Hematopoietic multipotent progenitor cell treated with erythropoietin and hydrocortisone succinate and interleukin-3 and kit ligand, for 17 days (in vitro differentiated cells): Measurements from ENCODE around the gene BGLAP.

ENCODE experiments used
- DNase-seq: peaks from one replicate; pipeline ENCODE4 v3.0.0-alpha.2; 2015; ENCODE audit warnings: low spot score

Gene BGLAP

DNA sequence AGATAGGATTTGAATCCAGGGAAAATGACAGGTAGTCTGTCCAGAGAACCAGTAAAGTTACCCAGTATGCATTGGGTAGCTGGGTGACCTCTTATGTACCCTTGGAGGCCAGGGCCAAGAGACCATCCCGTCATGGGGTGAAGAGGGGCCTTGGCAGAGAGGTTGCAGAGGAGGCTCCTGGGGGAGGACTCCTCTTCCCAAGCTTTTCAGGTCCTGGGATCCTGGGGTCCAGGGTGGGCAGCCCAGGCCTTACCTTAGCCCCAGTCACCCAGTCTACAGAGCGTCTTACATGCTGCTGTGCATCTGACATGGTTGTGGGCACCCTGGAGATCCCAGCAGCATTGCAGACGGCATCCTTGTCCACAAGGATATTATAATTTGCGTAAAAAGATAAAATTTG lies 15.2 kb upstream of the BGLAP start:
- DNase-seq, result no peak

DNA sequence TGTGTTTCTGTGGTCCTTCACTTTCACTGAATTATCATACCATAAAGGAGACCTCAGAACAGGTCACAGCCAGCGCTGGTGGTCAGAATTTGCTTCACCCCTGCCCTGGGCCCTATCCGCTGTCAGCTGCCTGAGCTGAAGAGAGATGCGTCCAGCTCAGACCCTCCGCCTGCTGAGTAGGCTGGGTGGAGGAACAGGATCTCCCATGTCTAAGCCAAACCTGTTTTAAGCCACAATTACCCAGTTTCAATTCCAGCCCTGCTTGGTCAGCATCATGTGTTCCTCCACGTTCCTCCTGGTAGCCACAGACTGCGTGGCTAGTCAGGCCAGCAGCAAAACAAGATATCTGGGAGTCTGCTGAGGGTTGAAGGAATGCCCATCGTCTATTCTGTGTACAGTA lies 13.5 kb upstream of the BGLAP start:
- no peak for DNase-seq

DNA sequence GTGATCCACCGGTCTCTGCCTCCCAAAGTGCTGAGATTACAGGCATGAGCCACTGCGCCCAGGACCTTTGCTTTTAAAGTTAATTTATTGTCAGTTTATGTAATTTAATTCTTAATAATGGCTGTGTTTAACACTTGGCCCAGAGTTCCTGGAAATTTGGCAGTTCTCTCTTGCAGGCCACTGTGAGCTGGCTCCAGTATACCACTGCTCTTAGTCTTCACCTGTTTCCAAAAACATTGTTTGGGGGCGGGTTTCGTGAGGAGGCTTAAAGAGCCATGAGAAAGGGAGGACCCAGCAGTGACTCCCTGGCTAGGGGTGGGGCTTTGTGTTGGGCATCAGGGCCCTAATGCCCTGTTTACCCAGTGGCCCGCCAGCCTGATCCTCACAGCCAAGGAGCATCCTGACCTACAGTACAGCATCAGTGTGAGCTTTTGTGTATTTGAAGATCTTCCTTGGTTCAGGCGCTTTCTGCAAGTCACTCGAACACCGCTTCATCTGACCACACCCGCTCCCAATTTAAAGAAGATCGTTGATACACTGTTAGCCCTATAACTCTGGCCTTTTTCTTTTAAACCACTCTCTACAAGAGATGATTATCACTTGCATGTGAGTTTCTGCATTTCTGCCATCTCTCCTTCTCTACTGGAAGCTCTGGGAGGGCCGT lies 12.0 kb upstream of the BGLAP start:
- DNase-seq, result peak; percentile 55

DNA sequence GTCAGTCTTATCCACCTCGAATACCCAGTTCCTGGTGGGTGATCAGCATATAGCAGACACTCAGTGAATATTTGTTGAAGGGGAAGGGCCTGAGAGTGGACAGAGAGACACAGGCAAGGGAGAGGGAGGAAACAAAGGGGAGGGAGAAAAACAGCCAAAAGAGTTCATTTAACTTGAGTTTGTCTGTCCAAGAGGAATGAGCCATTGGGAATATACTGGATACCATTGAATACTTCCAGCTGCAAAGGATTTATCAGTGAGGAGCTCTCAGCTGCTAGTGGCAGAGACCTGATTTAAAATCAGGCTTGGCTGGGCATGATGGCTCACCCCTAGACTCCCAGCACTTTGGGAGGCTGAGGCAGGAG lies 11.5 kb upstream of the BGLAP start:
- no peak for DNase-seq

DNA sequence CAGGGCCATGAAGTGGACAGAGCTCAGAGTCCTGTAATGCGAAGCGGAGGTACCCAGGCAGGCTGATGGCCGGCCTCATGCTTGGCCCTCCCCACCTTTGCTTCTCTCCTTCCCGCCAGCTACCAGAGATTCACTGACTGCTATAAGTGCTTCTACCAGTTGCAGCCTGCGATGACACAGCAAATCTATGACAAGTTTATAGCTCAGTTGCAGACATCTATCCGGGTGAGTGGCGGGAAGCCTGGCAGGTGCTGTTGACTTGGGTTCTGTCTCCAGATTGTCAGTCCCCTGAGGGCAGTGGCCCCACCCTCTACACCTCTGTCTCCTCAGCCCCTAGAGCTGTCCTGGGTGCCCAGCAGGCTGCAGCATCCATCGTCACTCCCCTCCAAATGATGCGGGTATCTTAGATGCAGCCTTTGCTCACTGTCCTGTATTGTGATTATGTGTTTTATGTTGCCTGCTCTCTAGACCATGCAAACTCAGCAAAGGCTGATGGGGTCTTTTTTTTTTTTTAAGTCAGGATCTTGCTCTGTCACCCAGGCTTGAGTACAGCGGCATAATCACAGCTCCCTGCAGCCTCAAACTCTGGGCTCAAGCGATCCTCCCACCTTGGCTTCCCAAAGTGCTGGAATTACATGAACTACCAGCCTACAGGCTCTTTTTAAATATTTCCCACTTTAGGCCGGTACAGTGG lies 9.6 kb upstream of the BGLAP start:
- DNase-seq, result no peak

DNA sequence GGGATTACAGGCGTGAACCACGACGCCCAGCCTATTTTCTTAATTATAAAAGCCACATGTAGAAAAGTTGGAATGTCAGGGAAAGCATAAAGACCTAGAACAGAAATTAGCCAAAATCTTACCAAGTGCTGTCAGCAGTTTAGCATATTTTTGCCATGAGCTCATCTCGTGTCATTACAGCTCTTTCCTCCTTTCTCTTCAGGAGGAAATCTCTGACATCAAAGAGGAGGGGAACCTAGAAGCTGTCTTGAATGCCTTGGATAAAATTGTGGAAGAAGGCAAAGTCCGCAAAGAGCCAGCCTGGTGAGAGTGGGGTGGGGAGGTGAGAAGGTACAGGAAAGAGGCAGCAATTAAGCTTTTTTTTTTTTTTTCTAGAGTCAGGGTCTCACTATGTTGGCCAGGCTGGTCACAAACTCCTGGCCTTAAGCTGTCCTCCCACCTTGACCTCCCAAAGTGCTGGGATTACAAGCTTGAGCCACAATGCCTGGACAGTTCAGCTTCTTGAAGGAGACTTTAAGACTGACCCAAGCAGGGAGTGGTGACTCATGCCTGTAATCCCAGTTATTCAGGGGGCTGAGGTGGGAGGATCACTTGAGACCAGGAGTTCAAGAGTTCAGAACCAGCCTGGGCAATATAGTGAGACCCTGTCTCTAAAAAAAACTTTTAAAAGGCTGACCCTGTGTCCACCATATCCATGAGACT lies 8.4 kb upstream of the BGLAP start:
- DNase-seq, result no peak

DNA sequence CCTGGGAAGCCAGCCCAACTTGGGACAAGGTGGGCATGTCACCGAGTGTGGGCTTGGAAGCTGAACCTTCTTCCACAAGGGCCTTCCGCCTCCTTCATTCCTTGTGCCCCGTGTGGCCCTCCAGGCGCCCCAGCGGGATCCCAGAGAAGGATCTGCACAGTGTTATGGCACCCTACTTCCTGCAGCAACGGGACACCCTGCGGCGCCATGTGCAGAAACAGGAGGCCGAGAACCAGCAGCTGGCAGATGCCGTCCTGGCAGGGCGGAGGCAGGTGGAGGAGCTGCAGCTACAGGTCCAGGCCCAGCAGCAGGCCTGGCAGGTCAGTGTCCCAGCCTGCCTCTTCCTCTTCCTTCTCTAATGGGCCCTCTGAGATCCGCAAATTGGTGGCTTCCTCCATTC lies 5.8 kb upstream of the BGLAP start:
- no peak for DNase-seq

DNA sequence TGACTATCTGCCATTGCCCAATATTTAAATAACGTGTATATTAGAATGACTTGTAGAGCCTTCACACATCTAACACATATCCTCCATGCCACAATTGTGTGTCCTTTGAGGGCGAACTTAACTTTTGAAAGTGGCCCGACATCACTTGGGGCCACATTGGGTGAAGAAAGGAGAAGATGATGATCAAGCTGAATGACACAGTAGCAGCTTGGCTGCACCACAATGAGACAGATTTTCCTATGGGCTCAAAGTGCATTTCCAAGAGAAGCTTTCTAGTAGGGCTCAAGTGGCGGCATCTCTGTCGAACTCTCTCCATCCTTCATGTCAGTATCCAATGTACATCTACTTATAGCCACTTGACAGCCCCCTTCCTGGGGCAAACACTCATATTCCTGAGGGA lies 3.7 kb upstream of the BGLAP start:
- DNase-seq, result no peak

DNA sequence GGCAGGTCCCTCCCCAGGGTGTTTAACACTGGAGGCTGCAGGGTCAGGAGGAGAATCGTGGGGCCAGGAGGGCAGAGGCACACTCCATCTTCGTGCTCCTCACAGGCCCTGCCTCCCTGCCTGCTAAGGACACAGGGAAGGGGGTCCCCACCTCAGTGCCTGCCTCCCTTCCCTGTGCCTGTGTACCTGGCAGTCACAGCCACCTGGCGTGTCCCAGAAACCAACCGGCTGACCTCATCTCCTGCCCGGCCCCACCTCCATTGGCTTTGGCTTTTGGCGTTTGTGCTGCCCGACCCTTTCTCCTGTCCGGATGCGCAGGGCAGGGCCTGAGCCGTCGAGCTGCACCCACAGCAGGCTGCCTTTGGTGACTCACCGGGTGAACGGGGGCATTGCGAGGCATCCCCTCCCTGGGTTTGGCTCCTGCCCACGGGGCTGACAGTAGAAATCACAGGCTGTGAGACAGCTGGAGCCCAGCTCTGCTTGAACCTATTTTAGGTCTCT lies 623 bp upstream of the BGLAP start:
- no peak for DNase-seq

DNA sequence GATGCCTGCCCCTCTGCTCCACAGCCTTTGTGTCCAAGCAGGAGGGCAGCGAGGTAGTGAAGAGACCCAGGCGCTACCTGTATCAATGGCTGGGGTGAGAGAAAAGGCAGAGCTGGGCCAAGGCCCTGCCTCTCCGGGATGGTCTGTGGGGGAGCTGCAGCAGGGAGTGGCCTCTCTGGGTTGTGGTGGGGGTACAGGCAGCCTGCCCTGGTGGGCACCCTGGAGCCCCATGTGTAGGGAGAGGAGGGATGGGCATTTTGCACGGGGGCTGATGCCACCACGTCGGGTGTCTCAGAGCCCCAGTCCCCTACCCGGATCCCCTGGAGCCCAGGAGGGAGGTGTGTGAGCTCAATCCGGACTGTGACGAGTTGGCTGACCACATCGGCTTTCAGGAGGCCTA lies 754 bp downstream of the BGLAP start:
- DNase-seq, result no peak

DNA sequence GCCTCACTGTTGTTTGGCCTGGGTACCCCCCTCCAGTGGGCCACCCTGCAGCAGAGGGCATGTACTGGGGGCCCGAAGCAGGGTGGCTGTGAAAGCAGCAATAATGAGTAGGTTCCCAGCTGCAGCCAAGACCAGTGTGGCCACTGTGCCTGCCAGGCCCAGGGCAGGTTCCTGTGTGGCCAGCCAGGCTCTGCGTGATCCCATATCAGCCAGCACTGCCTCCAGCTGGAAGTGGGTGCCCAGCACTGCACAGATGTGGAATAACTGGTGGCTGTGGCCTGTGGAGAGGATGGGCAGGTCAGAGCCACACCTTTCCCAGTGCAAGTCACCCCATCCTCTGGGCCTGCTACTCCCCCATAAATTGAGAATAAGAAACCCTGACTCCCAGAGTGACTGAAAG lies 2.1 kb downstream of the BGLAP start:
- no peak for DNase-seq

DNA sequence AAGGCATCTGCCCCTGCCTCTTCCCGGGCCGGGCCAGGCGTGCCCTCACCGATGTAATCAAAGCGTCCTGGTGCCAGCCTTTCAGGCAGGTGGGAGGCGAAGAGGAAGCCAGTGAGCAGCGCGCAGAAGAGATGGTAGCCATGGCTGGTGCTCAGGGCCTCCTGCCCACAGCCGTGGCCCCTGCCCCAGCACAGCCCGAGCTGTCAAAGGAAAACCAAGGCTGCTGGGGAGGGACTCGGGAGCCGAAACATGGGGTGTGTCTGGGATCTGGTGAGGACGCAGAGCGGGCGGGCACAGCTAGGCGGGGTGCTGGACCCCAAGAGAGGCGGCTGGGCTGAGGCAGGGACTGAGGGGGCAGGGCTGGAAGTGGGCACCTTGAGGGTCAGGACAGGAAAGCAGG lies 2.7 kb downstream of the BGLAP start:
- no peak for DNase-seq

DNA sequence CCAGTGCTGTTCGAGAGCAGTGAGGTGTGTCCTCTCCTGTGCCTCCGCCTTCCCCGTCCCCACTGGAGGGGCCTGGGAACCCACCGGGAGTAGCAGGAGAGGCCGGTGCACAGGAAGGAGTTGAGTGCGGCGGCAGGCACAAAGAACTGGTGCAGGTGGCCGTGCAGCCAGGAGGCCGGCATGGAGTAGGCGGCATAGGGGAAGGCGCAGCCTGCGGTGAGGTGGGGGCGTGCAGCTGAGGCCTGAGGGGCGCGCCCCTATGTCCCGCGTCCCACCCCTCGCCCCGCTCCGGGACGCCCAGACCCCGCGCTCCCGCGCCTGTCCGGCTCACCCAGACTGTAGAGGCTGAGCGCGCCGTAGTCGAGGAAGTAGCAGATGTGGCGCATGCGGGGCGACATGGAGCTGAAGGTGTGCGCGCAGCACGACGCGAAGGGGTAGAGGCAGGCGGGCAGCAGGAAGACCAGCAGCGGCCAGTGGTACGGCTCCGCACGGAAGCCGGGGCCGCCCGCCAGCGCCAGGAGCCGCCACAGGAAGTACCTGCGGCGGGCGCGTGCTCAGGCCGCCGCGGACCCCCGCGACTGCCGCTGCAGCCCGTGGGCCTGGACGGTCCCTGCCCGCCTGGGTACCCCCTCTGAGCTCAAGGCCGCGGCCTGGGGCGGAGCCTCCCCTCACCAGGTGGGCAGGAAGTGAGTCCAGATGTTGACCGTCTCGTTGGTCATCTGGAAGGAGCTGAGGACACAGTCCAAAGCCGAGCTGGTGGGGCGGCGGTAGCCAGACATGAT lies 3.7 kb downstream of the BGLAP start:
- DNase-seq, result no peak

DNA sequence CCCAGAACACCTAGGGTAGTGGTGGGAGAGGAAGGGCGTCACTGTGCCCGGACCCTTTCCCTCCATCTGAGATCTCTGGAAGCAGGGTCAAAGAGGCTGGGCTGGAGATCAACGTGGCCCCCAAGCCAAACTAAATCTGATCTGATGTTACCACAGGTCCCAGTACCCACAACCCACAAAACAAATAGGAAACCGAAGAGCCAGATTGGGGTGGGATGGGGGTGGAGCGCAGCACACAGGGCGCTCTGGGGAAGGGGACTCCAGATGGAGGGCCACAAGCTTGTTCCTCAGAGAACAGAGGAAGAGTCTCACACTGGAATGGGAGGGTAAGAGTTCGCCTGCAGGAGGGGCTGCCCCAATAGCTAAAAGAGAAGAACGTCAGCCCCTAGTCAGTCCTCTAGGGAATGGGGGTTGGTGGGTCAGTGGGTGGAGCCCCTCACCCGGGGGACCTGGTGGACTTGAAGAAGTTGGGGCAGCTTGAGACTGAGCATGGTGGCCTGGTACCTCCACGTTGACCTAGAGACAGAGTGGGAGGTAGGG lies 4.3 kb downstream of the BGLAP start:
- DNase-seq, result no peak

DNA sequence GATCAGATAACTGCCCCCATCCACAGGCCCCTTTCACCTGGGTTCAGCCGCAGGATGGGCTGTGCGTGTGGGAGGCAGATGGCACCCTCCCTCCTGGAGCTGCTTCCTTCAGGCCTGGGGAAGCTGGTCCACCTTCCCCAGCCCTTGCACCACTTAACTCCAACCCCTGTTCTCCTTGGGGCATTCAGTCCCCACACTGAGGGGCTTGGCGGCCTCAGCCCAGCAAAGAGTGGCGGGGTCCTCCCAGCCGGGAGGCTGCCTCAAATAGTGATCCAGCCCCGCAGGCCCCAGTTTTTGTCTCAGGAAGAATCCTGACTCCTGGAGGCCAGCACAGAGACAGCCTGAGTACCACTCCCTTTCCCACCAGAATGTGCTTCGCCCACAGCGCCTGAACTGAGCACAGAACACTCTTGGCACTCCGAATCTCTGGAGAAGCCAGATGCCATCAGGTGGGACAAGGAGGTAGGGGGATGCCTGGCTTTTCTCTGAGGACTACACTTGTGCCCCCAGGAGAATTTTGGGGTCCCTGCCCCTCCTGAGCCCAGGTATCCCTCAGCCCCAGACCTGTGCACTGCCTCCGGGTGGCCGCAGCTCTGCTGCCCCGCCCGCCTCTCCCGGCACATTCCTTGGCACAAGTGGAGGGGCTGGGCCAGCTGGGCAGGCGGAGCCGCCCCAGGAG lies 4.9 kb downstream of the BGLAP start:
- DNase-seq, result no peak

DNA sequence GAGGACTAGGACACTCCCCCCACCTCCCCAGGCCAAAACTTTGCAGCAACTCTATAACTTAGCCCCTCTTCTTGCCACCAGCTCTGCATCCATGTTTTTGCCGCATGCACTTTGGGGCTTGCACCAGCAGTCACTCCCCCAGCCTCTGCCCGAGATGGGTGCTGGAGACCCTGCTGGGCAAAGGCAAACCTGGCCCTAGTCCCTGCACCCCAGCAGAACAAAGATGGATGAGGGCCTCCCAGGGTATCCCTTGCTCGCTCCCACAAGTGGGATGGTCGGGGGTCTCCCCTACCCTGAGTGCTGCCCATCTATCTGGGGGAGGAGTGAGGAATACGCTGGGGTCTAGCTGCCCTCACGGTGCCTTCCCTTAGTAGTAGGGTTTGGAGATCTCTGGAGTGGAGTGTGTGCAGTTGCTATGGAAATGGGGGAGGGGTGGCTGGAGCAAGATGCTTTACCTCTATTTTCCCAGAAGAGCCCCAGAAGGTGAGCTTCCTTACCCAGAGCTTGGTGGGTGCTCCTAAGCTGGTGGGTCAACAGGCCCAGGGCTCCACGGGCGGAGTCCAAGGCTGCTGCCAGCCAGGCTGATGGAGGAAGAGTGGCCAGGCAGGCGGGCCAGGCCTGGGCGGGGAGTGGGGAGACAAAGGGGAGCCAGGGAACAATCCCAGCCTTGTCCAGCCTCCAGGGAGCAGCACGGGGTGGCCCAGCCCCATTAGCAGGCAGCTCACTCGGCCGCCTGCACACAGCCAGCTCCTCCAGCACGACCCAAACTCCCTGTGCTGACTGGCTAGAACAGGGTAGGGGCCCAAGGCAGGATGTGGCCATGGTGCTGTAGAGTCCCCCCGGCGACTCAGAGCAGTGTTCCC lies 5.7 kb downstream of the BGLAP start, which contains the start of gene PAQR6:
Gene PAQR6, minus strand, starts transcription at position 597 of the 863 bp plus-strand sequence. CDS start 1,325 bp downstream, outside the sequence.
- DNase-seq, result no peak

DNA sequence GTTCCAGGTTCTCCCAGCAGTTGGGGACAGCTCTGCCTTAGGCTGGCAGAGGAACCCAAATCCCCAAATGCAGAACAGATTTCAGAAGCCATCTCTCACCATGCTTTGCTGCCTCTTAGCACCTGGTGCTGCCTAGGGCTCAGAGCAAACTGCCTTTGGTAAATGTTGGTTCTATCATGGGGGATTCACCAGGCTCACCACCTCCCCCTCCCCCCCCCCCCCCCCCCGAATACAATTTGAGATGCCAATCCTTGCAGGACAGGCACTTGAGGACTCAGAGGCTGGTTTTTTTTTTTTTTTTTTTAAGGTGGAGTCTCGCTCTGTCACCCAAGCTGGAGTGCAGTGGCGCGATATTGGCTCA lies 6.3 kb downstream of the BGLAP start:
- no peak for DNase-seq

DNA sequence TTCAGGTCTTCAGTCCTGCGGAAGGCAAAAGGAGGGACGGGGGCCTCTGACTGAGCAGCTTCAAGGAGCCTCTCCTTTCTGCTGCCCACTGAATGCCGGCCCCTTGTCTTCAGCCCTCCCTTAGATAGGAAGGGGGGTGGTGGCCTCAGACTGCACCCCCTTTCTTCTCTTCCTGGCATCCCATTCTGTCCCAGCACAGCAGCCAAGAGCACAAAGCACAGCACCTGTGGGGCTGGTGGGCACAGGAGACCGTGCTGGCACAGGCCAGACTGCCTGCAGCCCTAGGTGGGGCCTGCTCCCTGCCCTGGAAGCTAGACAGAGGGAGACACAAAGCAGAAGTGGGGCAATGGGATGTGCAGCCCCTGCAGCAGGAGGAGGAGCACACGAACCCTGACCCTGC lies 7.6 kb downstream of the BGLAP start:
- no peak for DNase-seq

DNA sequence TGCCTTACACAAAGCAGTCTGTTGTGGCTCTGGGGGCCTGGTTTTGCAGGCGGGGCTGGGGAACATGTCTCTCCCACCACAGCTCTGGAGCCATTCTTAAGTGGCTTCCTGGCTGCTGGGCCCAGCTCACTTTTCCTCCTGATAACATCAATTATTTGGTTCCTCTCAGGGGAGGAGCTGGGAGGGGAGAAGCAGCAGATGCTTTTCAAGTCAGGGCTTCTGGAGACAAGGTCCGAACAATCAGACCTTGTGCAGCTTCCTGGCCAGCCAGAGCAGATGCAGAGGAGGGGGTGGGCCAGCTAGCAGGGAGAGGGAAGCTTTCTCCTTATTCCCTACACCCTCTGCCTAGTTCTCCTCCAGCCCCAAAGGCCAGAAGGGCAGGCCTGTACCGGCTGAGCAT lies 9.5 kb downstream of the BGLAP start:
- DNase-seq, result no peak

DNA sequence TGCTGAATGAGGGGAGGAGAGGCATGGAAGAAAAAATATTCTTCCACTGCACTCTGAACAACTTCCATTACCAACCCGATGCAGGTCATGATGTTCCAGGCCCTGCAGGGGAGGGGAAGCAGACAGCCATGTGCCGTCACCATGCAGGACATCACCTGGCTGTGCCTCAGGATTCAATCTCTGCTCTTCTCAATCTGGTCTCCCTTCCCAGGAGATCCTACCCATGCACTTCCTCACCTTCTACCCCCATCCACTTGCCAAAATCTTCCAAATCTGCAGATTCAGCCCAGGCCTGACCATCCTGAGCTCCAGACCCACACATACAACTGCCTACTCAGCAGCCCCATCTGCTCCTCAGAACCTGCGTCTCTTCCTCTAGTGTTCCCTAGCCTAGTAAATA lies 11.7 kb downstream of the BGLAP start:
- DNase-seq, result no peak

DNA sequence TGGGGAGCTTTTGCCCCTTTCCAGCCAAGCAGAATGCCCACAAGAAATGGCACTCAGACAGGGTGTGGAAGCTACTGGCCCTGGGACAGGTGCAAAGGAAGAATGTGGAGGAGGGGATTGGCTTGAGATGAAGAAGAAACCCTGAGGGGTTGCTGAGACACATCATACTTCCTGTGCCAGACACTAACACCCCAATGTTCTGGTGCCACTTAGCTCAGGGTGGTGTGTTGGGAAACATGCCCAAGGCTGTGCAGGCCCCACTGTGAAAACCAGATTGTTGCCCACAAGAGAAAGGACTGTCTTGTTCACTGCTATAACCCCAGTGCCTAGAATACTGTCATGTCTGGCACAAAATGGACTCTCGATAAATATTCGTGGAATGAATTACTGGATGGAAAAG lies 15.7 kb downstream of the BGLAP start:
- DNase-seq, result no peak
